ENCODE data around the gene EXD1. TPM values are rescaled to one million over a fixed set of nuclear protein-coding genes. Genes with fewer than 3 reads are reported as not detected.

The EXD1 gene
- total and polyA plus RNA-seq, 2 of the 13 experiments (the other 11 are each of a cell fraction or from before 2014, with no cell fraction given) = not detected

- Histone ChIP-seq H3K27me3 (ENCODE audit: control insufficient read depth in 1 of 2, insufficient read depth in 2 of 2, low read length in 2 of 2) (no peaks in the 10 kb centered on the region; a peak in 1 of 5 replicates), H3K79me2 (ENCODE audit: insufficient read depth, low read length) (no peaks in the 10 kb centered on the region), H3K36me3 (replicated peaks in 1 of 2; ENCODE audit: control insufficient read depth in 1 of 2, insufficient read depth in 2 of 2, low read length in 2 of 2) (no peaks in the 10 kb centered on the region), H3K27ac (ENCODE audit: extremely low read length, insufficient read depth, low read length) (no peak overlapping the region), H3K9ac (ENCODE audit: insufficient read depth, low read depth, low read length) (no peak overlapping the region), H3K4me3 (replicated peaks in 1 of 3; ENCODE audit: insufficient read depth in 1 of 3, low read depth in 2 of 3, low read length in 3 of 3) (no peak overlapping the region), H4K20me1 (ENCODE audit: insufficient read depth, low read length) (no peaks in the 10 kb centered on the region), H2AFZ (ENCODE audit: low read length) (no peak overlapping the region), H3K4me1 (ENCODE audit: insufficient read depth, low read length) (no peaks in the 10 kb centered on the region), H3K9me3 (ENCODE audit: low read length) (no peaks in the 10 kb centered on the region), H3K4me2 (ENCODE audit: low read depth, low read length) (no peak overlapping the region)
- DNase-seq (ENCODE audit: low spot score) (no peak), FAIRE-seq (no peak), ATAC-seq (no peak)
- TF ChIP-seq PAX8 (CRISPR knock-in tag; IDR thresholded peaks at IDR 0.05; ENCODE audit: borderline replicate concordance) = no peak
- no peak for TF ChIP-seq ZNF577 (CRISPR knock-in tag; IDR thresholded peaks at IDR 0.05; ENCODE audit: borderline replicate concordance, low read depth)
- no peak for TF ChIP-seq GPN1 (CRISPR knock-in tag; IDR thresholded peaks at IDR 0.05; ENCODE audit: borderline replicate concordance)
- no peak for TF ChIP-seq ATRX (CRISPR knock-in tag; IDR thresholded peaks at IDR 0.05; ENCODE audit: borderline replicate concordance)
- no peak for TF ChIP-seq ZNF3 (CRISPR knock-in tag; IDR thresholded peaks at IDR 0.05)
- no peak for TF ChIP-seq IKZF4 (CRISPR knock-in tag; IDR thresholded peaks at IDR 0.05; ENCODE audit: borderline replicate concordance, low read depth, not compliant biosample characterization)
- no peak for TF ChIP-seq KMT2B (CRISPR knock-in tag; IDR thresholded peaks at IDR 0.05)
- TF ChIP-seq KDM4B (CRISPR knock-in tag; IDR thresholded peaks at IDR 0.05) = no peak
- TF ChIP-seq HOMEZ (CRISPR knock-in tag; IDR thresholded peaks at IDR 0.05; ENCODE audit: low read depth) = no peak
- TF ChIP-seq, protein P1, sequence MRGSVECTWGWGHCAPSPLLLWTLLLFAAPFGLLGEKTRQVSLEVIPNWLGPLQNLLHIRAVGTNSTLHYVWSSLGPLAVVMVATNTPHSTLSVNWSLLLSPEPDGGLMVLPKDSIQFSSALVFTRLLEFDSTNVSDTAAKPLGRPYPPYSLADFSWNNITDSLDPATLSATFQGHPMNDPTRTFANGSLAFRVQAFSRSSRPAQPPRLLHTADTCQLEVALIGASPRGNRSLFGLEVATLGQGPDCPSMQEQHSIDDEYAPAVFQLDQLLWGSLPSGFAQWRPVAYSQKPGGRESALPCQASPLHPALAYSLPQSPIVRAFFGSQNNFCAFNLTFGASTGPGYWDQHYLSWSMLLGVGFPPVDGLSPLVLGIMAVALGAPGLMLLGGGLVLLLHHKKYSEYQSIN (CRISPR knock-in tag; IDR thresholded peaks at IDR 0.05; ENCODE audit: borderline replicate concordance) = no peak
- no peak for TF ChIP-seq MAF1 (CRISPR knock-in tag; IDR thresholded peaks at IDR 0.05; ENCODE audit: borderline replicate concordance)
- TF ChIP-seq ESRRA (CRISPR knock-in tag; IDR thresholded peaks at IDR 0.05; ENCODE audit: low read depth) = no peak
- TF ChIP-seq FIP1L1 (IDR thresholded peaks at IDR 0.05; ENCODE audit: borderline replicate concordance, insufficient read depth, low read depth, low read length) = no peak
- no peak for TF ChIP-seq ZXDC (CRISPR knock-in tag; IDR thresholded peaks at IDR 0.05)
- TF ChIP-seq CCDC6 (CRISPR knock-in tag; IDR thresholded peaks at IDR 0.05) = no peak
- BruUV-seq (replicated peaks) = no TSS peak
- CTCF ChIA-PET (ENCODE audit: low intra/inter-chr PET ratio, low total read pairs) = no interaction called here
- intact Hi-C loops (cut with micrococcal nuclease; ENCODE audit: unreplicated experiment) (no loop called here), in situ Hi-C loops (cut with HindIII; ENCODE audit: extremely low pct_ligation_motif_present, low pct_unique_long_range_greater_than_20kb) (no loop called here)
- 42% methylated on average over 6 of the region's 6 CpGs for WGBS (ENCODE audit: low lambda C conversion rate)
- POLR2A ChIA-PET = no interaction called here
Measured at GRCh38 chr15:41161336-41161735, 69.2 kb downstream of the EXD1 start.

Measured in HepG2 (cell line).